GM18868 (cell line): Measurements from ENCODE around the gene SMAD3.

Experiments
- ATAC-seq: cut with Tn5 transposase; IDR thresholded peaks from one replicate; pipeline ENCODE4 v1.9.1; 2021; ENCODE audit warnings: mild to moderate bottlenecking, moderate library complexity; ENCODE audit not compliant: unreplicated experiment

Gene SMAD3

GRCh38 chr15:67178569-67179210 is 113.3 kb downstream of the SMAD3 start:
- ATAC-seq, result no peak

DNA sequence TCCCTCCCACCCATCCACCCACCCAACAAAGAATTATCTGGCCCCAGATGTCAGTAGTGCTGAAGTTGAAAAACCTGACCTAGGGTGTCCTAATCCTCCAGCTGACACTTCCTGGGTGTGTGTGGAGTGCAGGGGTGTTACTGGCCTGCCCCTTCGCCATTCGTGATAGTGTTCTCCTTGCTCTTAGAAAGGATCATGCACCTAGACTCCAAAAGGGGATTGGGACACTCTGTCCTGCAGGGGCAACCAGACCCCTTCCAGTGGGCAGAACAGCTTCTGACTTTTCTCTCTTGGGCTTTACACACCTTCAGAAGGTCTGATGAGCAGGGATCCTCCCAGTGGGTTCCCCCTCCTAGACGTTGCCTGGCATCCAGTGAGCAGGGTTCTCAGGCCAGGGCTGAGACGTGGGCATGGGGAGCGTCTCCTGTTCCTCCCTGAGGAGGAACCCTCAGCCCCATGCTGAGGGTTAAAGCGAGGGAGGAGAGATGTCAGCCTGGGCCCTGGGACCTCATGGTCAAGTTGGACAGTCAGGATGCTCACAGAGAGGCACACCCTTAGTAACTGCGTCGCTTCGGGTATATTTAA is 114.1 kb downstream of the SMAD3 start:
- no peak for ATAC-seq

DNA sequence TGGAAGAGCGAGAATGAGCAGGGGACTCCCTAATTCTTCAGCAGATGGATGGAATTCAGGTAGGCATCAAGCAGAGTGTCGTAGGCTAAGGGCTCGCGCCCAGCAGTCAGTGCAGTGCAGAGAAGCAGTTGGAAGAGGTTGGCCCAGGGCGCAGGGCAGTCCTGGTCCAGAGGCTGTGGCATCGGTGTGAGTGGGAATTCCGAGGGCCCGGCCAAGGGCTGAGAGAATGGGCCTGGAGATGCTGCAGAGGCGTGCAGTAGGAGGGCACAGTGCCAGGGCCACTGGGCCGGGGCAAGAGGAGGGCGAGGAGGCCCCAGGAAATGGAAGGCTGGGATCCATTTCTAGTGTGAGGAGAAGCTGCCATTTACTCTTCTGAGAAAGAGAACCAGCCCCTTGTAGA is 114.6 kb downstream of the SMAD3 start:
- ATAC-seq, result no peak

DNA sequence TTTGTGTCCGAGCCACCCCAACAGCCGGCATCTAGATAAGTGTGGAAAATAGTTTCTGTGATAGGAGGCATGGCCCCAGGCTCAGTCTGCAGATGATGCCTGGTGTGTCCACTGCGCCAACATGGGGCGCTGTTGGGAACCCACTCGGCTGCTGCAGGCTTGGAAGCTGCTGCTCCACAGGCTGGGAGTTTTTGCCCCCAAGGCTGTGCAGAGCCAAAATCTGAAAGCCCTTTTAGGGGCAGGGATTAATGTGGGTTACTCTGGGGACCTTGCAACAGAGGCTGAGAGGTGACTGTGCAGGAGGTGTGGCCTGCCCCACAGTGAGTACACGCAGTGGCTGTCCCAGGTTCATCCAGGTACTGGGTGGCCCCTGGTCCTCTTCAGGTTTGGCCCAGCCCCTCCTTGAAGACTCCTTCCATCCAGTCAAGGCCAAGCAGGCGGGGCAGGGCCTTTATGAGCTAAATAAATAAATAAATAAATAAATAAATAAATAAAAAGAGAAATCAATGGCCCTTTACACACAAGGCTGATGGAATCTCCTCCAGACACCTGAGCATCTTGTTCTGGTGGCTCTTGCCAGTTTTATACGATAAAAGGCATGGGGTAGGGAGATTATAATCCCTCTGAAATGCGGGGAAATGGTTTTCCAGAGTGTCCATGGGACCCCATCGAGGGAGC is 115.3 kb downstream of the SMAD3 start:
- no peak for ATAC-seq

GRCh38 chr15:67181221-67181639 is 115.8 kb downstream of the SMAD3 start:
- ATAC-seq, result no peak

- ATAC-seq, result no peak
These were observed 118.2 kb downstream of the SMAD3 start for GRCh38 chr15:67183443-67184169.

GRCh38 chr15:67184208-67184925 is 119.0 kb downstream of the SMAD3 start:
- no peak for ATAC-seq

DNA sequence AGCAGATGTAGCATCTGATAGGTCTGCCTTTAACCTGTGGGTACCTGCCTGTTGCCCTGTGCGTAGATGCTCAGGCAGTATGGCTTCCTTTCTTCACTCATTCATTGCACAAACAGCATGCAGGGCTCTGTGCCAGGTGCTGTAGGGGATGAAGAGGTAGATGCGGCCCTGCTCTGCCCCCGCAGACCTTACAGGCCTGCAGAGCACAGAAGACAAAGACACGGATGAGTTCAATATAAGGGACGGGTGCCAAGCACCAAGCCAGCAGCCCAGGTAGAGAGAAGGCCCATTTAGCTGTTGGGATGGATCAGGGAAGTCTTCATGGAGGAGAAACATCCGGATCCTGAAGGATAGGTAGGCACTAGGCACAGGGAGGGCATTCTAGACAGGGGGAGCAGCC is 119.6 kb downstream of the SMAD3 start:
- no peak for ATAC-seq

DNA sequence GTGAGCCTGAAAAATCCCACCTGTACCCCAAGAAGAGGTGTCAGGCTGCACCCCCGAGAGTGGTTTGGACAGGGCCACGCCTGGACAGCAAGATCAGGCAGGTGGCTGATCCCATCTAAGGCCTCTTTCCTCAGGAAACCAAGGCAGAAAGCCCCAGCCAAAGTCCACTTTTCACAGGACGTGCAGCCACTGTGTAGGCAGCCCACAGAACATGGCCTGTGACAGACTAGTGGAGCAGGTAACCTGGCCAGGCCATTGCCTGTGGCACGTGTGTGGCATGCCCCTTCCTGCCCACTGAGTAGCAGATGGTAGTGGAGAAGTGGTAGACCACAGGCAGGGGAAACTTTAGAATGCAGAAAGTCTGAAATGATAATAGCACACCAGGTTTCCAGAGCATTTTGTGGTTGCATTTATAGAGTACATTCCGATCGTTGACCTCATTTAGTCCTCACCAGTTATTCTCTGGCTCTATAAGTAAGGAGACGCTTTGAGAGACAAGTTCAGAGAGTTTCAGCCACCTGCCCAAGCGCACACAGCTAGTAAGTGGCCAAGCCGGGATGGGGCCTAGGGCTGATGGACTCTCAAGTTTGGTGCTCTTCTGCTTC is 120.3 kb downstream of the SMAD3 start:
- ATAC-seq, result no peak

- no peak for ATAC-seq
These were observed 120.8 kb downstream of the SMAD3 start for GRCh38 chr15:67186226-67186649.

DNA sequence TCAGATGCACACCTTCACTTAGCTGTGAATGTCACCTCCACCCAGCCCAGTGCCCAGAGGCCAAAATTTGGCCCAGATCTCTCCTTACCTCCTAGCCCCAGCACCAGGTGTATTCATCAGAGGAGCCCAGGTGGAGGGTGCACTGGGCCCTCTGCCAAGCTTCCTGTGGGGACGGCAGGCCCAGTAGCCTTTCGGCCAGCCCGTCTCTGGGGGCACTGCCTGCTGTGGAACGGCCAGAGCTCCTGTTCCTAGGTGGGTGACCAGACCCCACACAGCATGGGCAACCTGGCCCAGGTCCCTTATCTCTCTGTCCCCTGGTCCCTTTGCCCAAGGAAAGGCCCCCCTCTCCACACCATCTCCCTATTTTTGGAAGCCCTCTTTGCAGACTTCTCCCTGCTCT is 121.3 kb downstream of the SMAD3 start:
- no peak for ATAC-seq

GRCh38 chr15:67187351-67187854 is 122.0 kb downstream of the SMAD3 start:
- ATAC-seq, result no peak

DNA sequence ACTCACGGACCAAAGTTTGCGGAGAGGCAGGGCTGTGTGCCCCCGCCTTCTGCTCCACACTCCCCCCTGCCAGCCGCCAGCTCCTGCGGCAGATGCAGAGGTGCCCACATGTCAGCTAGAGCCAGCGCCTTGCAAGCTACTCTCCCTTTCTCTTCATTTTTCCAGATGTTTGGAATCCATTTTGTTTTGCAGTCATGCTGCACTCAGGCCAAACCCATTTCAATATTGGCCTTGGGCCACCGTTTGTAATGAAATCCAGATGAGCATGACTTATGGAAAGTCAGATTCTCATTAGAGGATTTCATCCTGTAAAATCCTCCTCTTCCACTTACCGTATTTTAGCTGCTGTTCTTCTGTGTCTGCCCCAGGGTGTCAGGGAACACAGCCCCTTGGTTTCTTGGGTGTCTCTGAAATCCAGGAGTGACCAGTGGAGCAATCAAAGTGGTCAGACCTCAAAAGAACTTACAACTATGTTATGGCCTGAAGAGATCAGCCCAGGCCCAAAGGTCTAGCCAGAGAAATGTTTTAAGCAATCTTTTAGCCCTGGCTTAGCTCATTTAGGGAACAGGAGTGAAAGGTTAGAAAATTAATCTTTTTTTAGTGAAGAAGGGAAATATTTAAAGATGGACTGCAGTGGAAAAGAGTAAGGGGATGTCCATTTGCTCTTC is 123.3 kb downstream of the SMAD3 start:
- no peak for ATAC-seq

- ATAC-seq, result no peak
These were observed 124.1 kb downstream of the SMAD3 start for GRCh38 chr15:67189326-67190051.

- ATAC-seq, result no peak
These were observed 124.9 kb downstream of the SMAD3 start for GRCh38 chr15:67190326-67190725.

GRCh38 chr15:67190813-67191212 is 125.4 kb downstream of the SMAD3 start:
- ATAC-seq, result no peak

DNA sequence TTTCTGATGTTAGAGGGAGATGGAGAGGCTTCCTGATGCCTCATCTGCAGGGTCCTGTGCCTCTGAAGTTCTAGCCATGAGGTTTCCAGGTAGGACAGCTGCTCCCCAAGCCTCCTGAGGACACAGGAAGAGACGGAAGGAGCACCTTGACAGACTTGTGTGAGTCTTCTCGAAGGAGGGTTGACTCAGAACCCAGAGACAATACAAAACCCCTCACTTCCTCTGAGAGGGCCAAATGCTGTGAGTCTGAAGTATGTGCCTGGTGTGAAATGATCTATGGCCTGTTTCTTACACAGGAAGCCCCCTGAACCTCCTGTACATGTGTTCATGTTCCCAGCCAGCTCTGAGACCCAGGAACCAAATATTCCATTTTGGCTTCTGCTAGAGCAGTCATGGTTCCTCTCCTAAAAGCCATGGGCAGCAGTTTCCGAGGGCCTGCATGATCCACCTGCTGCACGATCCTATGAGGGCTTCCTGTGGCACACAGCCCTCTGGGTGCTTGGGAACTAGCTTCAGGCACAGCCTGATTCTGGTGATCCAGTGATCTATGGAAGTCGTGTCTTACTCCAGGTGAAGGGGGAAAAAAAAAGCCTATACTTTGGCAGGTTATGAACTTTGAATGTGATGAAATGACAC is 126.9 kb downstream of the SMAD3 start:
- no peak for ATAC-seq

- no peak for ATAC-seq
These were observed 128.0 kb downstream of the SMAD3 start for GRCh38 chr15:67193223-67193990.
